ENCODE measurements around the gene MRAP2. TPM values are rescaled to one million over a fixed set of nuclear protein-coding genes. Genes with fewer than 3 reads are reported as not detected.

Gene MRAP2
- total RNA-seq, 1 experiment from 2014 or later, result 2.5 TPM

- no peak for DNase-seq (ENCODE audit: low read depth, low spot score)
- intact Hi-C loops (cut with micrococcal nuclease; ENCODE audit: unreplicated experiment), result no loop called here
- no TSS peak for BruUV-seq (replicated peaks)
- POLR2A ChIA-PET, result no interaction called here
- TF ChIP-seq CTCF (IDR thresholded peaks at IDR 0.05), result no peak
- no peak for TF ChIP-seq REST (IDR thresholded peaks at IDR 0.05; ENCODE audit: insufficient read depth in 1 of 2, low read depth in 2 of 2, low read length in 1 of 2)
- TF ChIP-seq SIN3A (IDR thresholded peaks at IDR 0.05; ENCODE audit: borderline replicate concordance, insufficient read depth, low read depth, low read length), result no peak
- no peak for TF ChIP-seq POLR2AphosphoS5 (IDR thresholded peaks at IDR 0.05; ENCODE audit: low read depth, low read length)
- TF ChIP-seq TCF7L2 (IDR thresholded peaks at IDR 0.05; ENCODE audit: low read depth, low read length), result no peak
- Histone ChIP-seq H3K9me3 (ENCODE audit: control insufficient read depth, insufficient read depth, low read depth, low read length) (no peaks in the 10 kb centered on the region), H3K4me3 (ENCODE audit: low read depth in 2 of 2, low read length in 2 of 2) (no peak overlapping the region), H3K27me3 (ENCODE audit: control insufficient read depth, insufficient read depth, low read length) (no peaks in the 10 kb centered on the region), H3K4me1 (ENCODE audit: control insufficient read depth, insufficient read depth, low read length) (no peaks in the 10 kb centered on the region), H3K36me3 (ENCODE audit: control insufficient read depth, insufficient read depth, low read length) (no peaks in the 10 kb centered on the region), H3K27ac (ENCODE audit: low read length) (no peak overlapping the region)
- in situ Hi-C loops (cut with HindIII; ENCODE audit: low pct_unique_long_range_greater_than_20kb, low sequenced_read_pairs), result no loop called here
- CTCF ChIA-PET, result no interaction called here
- ATAC-seq, result no peak
These were observed 44.1 kb downstream of the MRAP2 start for GRCh38 chr6:84077645-84078044.

DNA sequence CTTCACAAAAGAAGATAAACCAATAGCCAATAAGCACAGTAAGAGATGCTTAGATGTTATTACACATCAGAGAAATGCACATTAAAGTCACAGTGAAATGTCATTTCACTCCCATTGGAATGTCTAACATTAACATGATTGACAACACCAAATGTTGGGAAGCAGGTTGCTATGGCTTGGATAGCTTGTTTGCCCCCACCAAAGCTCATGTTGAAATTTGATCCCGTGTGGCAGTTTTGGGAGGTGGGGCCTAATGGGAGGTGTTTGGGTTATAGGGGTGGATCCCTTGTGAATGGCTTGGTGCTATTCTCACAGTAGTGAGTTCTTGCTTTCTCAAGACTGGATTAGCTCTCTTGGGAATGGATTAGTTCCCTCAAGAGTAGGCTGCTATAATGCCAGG lies 44.8 kb downstream of the MRAP2 start:
- ChIA-PET CTCF (no interaction called here), POLR2A (no interaction called here)
- Histone ChIP-seq H3K27ac (ENCODE audit: low read length) (no peak overlapping the region), H3K4me3 (ENCODE audit: low read depth in 2 of 2, low read length in 2 of 2) (no peak overlapping the region), H3K4me1 (ENCODE audit: control insufficient read depth, insufficient read depth, low read length) (no peaks in the 10 kb centered on the region), H3K9me3 (ENCODE audit: control insufficient read depth, insufficient read depth, low read depth, low read length) (no peaks in the 10 kb centered on the region), H3K27me3 (ENCODE audit: control insufficient read depth, insufficient read depth, low read length) (no peaks in the 10 kb centered on the region), H3K36me3 (ENCODE audit: control insufficient read depth, insufficient read depth, low read length) (no peaks in the 10 kb centered on the region)
- BruUV-seq (replicated peaks), result no TSS peak
- intact Hi-C loops (cut with micrococcal nuclease; ENCODE audit: unreplicated experiment) (no loop called here), in situ Hi-C loops (cut with HindIII; ENCODE audit: low pct_unique_long_range_greater_than_20kb, low sequenced_read_pairs) (no loop called here)
- ATAC-seq, result no peak
- TF ChIP-seq REST (IDR thresholded peaks at IDR 0.05; ENCODE audit: insufficient read depth in 1 of 2, low read depth in 2 of 2, low read length in 1 of 2) (no peak), SIN3A (IDR thresholded peaks at IDR 0.05; ENCODE audit: borderline replicate concordance, insufficient read depth, low read depth, low read length) (no peak), POLR2AphosphoS5 (IDR thresholded peaks at IDR 0.05; ENCODE audit: low read depth, low read length) (no peak), TCF7L2 (IDR thresholded peaks at IDR 0.05; ENCODE audit: low read depth, low read length) (no peak), CTCF (IDR thresholded peaks at IDR 0.05) (no peak)
- no peak for DNase-seq (ENCODE audit: low read depth, low spot score)
